Stimulated activated CD8-positive, alpha-beta memory T cell treated with anti-CD3 and anti-CD28 coated beads, Interleukin-12 subunit alpha, Interleukin-12 subunit beta, amount 100 ng/mL, for 24 hours (primary cell): ENCODE measurements around the gene BCL6.

Source experiments
- DNase-seq: peaks from one replicate; pipeline ENCODE4 v3.0.0-alpha.2; 2020; ENCODE audit errors: extremely low read depth

BCL6 gene

GRCh38 chr3:187673012-187673411 lies 72.3 kb downstream of the BCL6 start:
- no peak for DNase-seq
